Breast epithelium (tissue), 3 donors: Measurements from ENCODE around the gene PRR7.

ENCODE experiments used
- POLR2AphosphoS5 ChIP-seq, 3 donors: sonication (generic); formaldehyde crosslinking; IDR thresholded peaks; one replicate each; pipeline ENCODE4 v1.6.1; 2017; ENCODE audit warnings: antibody characterized with exemption in 3 of 3
- TF ChIP-seq, protein P1 (sequence below), 3 donors: fragments of 450-650 bp; IDR thresholded peaks; one replicate each; pipeline ENCODE4 v1.5.1; 2016 to 2017; ENCODE audit warnings: antibody characterized with exemption in 3 of 3, mild to moderate bottlenecking in 3 of 3, moderate library complexity in 3 of 3

DNA sequence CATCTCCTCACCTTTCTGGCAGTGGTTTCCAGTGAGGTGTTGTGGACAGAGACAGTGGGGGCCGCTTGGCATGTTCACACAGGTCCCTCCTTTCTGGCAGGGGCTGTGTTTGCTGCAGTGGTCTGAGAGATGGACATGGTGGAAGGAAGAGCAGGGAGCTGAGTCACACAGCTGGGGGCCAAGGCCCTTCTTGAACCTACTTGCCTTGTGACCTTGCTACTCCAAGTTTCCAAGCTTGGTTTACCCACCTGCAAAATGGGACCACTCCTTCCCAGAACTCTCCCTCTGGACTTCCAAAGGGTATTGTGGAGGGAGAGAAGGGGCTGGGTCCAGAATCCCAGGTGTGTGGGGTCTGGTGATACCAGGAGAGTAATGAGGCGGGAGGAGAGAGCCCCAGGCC, 41.3 kb upstream of the PRR7 start:
- TF ChIP-seq, protein P1, sequence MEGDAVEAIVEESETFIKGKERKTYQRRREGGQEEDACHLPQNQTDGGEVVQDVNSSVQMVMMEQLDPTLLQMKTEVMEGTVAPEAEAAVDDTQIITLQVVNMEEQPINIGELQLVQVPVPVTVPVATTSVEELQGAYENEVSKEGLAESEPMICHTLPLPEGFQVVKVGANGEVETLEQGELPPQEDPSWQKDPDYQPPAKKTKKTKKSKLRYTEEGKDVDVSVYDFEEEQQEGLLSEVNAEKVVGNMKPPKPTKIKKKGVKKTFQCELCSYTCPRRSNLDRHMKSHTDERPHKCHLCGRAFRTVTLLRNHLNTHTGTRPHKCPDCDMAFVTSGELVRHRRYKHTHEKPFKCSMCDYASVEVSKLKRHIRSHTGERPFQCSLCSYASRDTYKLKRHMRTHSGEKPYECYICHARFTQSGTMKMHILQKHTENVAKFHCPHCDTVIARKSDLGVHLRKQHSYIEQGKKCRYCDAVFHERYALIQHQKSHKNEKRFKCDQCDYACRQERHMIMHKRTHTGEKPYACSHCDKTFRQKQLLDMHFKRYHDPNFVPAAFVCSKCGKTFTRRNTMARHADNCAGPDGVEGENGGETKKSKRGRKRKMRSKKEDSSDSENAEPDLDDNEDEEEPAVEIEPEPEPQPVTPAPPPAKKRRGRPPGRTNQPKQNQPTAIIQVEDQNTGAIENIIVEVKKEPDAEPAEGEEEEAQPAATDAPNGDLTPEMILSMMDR (IDR thresholded peaks at IDR 0.05) = no peak
- no peak for TF ChIP-seq POLR2AphosphoS5 (IDR thresholded peaks at IDR 0.05)
